HG02938 (cell line): ENCODE data around the gene HLF.

Source experiments
- ATAC-seq: cut with Tn5 transposase; IDR thresholded peaks from one replicate; pipeline ENCODE4 v1.9.1; 2021; ENCODE audit warnings: mild to moderate bottlenecking, moderate library complexity; ENCODE audit not compliant: unreplicated experiment

Gene HLF

DNA sequence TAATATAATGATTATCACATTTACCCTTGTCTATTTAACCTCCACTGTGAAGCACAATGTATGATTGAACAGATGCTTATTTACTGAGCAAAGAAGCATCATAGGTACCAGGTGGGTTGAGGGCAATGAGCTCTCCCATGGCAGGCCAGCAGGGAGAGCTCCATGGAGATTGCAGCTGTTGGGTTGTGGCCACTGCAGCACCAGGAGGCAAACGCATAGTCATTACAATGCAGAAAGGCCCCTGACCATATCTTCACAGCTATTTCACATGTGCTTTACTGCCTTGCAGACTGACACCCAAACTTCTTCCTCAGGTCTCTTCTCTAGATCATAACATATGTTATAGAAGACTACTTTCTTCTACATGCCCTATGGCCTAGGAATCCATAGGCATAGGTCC, 81.9 kb downstream of the HLF start:
- no peak for ATAC-seq

DNA sequence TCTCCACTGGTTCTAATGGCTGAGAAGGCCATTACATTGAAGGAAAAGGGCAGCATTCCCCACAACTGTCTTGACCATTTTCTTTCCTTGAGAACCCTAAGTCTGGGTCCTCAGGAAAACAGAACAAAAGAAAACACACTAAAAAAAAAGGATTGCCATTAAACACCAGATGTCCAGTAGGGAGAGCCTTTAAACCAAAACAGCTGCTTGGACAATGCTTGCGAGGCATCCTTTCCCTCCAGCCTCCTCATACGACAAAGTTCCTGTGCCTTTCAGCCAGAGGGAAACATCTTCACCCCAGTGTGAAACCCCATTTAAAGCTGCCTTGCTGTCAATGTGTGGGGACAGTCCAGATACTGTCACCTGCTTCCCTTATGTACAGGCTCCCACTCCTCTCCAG, 82.6 kb downstream of the HLF start:
- ATAC-seq, result no peak

DNA sequence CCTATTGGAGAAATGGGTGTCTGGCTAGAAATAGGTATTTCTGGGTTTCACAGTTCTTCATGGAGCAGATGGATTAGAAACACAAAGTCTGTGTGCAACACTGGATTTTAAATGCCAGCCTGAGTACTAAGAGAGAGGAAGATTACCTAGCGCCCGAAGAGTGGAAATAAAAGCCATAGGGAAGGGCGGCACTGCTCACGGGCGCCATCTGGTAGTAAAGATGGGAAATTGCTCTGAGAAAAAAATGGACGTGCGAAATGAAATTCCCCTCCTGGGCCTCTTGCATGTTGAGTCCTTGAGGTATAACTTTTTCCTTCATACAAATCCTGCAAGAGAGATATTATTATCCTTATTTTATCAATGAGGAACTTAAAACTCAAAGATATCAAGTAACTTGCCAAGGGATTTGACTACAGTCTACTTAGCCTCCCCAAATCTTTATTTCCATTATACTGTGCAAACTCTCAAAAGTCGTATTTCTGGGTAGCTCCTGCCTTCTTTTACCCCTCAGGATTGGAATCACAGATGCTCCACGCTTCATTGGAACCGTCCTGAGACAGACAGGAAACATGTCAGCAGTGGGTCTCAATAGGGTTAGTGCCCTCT, 84.1 kb downstream of the HLF start:
- ATAC-seq, result no peak

DNA sequence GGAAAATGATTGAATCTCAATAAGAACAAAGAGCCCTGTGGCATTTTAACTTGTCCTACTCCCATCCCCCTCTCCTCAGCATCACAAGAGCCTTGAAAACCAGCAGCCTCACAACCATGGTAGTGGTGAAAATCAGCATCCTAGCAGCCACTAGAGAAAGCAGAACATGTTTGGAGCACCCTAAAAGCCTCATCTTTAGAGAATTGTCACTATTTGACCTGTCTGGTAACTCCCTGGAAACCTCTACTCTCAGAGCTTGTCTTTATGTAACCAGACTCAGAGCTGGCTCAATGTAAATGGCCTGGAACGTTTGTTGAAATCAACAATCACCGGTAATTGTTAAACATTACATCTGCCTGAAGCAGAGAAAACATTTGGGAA, 86.1 kb downstream of the HLF start:
- ATAC-seq, result no peak

DNA sequence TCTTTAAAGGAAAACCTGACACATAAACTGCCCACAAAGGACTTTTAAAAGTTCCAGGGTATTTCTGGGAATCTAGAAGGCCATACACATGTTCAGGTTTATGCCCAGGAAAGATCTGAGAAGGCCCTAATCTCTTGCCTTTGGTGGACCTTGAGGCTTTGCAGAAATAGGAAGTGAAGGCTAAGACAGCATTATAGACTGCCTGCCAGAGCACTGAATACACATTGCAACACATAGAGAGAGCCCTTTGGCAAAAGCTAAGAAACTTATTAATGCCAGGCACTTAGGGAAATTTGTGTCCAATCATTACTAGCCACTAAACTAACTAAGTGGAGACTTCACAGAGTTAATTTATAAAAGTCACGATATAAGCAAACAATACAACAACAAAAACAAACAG, 86.5 kb downstream of the HLF start:
- no peak for ATAC-seq

DNA sequence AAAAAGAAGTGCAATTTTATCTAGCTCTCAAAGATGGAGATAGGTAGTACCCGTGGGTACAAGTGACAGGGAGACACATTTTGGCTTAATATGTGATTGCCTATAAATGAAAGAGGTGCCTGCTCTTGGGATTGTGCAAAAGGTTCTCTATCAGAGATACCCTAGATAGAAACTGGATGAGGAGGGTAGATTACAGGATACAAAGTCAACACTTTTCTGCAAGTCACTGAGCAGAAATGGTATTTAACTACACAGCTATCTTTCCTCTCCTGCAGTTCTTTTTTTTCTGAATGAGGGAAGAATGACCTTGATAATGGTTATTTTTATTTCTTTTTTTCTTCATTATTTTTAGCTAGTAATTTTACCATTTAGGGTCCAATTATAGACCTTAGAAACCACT, 89.2 kb downstream of the HLF start:
- ATAC-seq, result no peak

DNA sequence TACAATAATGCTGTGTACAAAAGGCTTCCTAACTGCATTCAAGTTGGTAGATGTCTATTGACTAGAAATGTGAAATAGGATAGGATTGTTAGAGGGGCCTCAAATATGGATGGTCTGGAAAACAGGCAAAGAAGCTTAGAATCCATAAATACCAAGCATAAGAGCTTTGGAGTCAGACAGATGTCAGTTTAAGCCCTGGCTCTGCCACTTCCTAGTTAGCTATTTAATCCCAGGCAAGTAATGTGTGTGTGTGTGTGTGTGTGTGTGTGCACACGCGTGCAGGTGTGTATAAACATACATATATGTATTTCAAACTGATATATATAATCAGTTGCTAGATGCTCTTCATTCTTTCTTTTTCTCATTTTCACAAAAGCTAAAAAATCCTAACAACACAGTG, 90.2 kb downstream of the HLF start:
- no peak for ATAC-seq

DNA sequence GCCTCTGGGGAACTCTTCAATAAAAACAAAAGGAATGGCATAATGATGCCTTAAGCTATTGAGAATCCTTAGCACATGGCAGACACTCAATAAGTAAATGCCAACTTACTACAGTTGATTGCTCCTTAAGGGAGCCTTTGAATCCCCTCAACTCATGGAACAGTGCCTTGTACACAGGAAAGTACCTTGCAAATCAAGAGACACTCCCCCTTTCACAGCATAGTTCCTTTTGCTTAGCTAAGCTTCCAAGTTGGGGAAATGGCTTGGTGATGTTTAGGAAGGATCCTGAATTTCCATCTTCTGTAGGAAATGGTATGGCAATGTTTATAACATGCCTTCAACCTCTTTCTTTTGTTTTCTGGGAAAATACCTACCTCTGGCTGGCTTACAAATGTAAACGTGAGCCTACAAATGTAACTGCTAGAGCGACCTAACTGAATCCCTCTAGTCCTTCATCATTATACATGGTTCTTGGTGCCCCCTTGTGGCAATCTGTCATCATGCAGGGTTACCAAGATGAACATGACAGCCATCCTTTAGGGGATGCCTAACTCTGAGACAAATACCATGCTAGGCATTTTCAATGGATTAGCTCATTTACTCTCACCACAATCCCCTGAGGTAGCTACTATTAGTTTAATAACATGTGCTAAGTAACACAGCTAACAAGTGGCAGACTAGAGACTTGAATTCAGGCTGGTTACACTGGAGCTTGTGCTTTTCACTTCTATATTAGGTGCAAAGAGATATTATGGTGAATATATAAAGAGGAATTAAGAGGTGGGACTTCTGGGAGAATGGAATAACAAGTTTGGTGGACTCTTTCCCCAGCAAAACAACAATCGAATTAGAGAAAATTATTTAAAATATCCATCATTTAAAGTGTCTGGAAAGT, 91.9 kb downstream of the HLF start:
- ATAC-seq, result peak; percentile 97

DNA sequence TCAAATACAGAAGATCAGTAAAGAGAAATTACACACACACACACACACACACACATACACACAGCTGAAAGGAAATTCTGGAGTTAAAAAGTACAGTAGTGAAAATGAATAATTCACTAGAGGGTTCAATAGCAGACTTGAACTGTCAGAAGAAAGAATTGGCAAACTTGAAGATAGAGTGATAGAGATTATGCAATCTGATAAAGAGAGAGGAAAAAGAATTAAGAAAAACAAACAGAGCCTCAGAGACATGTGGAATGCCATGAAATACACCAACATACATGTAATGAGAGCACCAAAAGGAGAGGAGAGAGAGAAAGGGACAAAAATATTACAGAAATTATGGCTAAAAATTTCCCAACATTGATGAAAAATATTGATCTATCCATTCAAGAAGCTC, 96.2 kb downstream of the HLF start:
- no peak for ATAC-seq

DNA sequence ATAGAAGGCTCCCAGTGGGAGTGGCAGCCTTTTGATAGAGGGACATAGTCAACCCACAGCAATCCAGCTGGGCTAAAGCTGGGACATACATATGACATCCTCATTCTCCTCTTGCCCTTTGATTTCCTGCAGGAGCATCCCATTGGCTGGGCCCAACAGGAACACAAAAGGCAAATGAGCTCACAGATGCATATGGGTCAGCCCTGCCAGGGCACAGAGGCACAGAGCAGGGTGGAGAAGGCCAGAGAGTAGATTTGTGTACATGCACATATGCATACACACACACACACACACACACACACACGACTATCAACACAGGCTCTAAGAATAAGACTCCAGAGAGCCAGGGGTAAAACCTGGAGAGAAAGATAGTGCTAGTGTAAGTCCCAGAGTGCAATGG, 98.3 kb downstream of the HLF start:
- ATAC-seq, result no peak

DNA sequence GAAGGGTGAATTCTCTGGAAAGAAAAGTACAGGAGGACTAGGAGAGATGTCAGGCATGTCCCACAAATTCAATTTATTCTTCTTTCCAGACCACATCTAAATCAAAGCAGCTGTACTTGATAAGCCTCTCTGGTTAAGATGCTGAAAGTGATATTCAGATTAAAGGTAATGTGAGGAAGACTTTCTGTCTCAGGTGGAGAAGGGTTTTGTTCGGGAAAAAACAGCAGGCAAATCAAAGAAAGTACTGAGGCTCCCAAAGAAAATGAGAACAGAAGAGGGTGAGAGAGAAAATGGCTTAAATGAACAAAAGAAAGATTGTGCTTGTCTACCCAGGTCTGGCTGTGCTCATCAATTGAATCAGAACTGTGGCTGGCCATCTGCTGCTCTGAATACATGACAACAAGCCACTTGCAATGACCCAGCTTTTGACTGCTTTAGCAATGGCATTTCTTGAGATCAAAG, 101.3 kb downstream of the HLF start:
- ATAC-seq, result no peak

DNA sequence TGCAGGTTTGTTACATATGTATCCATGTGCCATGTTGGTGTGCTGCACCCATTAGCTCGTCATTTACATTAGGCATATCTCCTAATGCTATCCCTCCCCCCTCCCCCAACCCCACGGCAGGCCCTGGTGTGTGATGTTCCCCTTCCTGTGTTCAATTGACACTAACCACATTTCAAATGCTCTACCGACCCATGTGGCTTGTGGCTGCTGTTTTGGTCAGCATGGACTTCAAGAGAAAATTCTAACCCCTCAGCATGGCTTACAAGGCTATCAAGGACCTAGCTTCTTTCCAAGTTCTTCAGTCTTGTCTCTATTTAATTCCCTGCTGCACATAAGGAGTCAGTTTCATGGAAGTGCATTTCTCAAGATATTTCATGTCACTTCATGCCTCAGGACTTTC, 103.9 kb downstream of the HLF start:
- ATAC-seq, result no peak
